ENCODE measurements around the gene OR6V1. TPM values are rescaled to one million over a fixed set of nuclear protein-coding genes. Genes with fewer than 3 reads are reported as not detected.

OR6V1 gene
- total RNA-seq, 2 experiments from 2014 or later: not detected

Other genes starting within 250 kb of the OR6V1 start
- 1 to 10 TPM; 5.7 to 7.0 TPM for gene EPHB6, start 197.3 kb upstream of the OR6V1 start, total RNA-seq
- not detected for gene TRPV6, start 166.6 kb upstream of the OR6V1 start, total RNA-seq
- not detected for gene TRPV5, start 118.6 kb upstream of the OR6V1 start, total RNA-seq
- not detected for gene LLCFC1, start 112.9 kb upstream of the OR6V1 start, total RNA-seq
- 1 to 10 TPM in 1 of 2 experiments, under 1 TPM in 1; 0.30 to 1.1 TPM for gene KEL, start 90.0 kb upstream of the OR6V1 start, total RNA-seq
- gene OR9A2, start 25.2 kb upstream of the OR6V1 start, total RNA-seq: not detected
- gene PIP, start 79.7 kb downstream of the OR6V1 start, total RNA-seq: not detected
- not detected for gene TAS2R39, start 131.1 kb downstream of the OR6V1 start, total RNA-seq
- not detected for gene TAS2R40, start 169.7 kb downstream of the OR6V1 start, total RNA-seq
- 100 to 1,000 TPM; 502 to 518 TPM for gene GSTK1, start 211.1 kb downstream of the OR6V1 start, total RNA-seq
- under 1 TPM; 0.48 to 0.73 TPM for gene TMEM139, start 232.6 kb downstream of the OR6V1 start, total RNA-seq
- 100 to 1,000 TPM; 117 to 122 TPM for gene CASP2, start 236.0 kb downstream of the OR6V1 start, total RNA-seq